Activated B cell treated with CpG ODN at 0.5 μM for 24 hours (primary cell): ENCODE data around the gene RAP1A. TPM values are rescaled to one million over a fixed set of nuclear protein-coding genes. Genes with fewer than 3 reads are reported as not detected.

Experiments used
- ATAC-seq: fragments of 200-7000 bp; cut with Tn5 transposase; one replicate; pipeline ENCODE4 v1.10.0; 2021; ENCODE audit warnings: low read depth, mild to moderate bottlenecking, moderate library complexity
- CTCF ChIA-PET: fragments of 350-600 bp; sonication (Branson Sonifier 250); formaldehyde crosslinking; loops from one replicate; lab custom pipeline; 2021; ENCODE audit warnings: antibody characterized with exemption; lab: Charles Lee
- POLR2A ChIA-PET: fragments of 350-600 bp; sonication (Branson Sonifier 250); formaldehyde crosslinking; loops from one replicate; lab custom pipeline; 2021; ENCODE audit warnings: antibody characterized with exemption; lab: Charles Lee
- DNase-seq: peaks from one replicate; pipeline ENCODE4 v3.0.0; 2022
- H3K27ac Mint-ChIP-seq: one replicate; pipeline ENCODE4 v1.8.0; 2020; ENCODE audit warnings: mixed read lengths
- H3K27me3 Mint-ChIP-seq: one replicate; pipeline ENCODE4 v1.8.0; 2021; ENCODE audit warnings: mixed read lengths
- H3K36me3 Mint-ChIP-seq: one replicate; pipeline ENCODE4 v1.8.0; 2021; ENCODE audit warnings: low read depth, mixed read lengths
- H3K4me1 Mint-ChIP-seq: one replicate; pipeline ENCODE4 v1.8.0; 2021; ENCODE audit warnings: mixed read lengths
- H3K4me3 Mint-ChIP-seq: one replicate; pipeline ENCODE4 v1.8.0; 2020; ENCODE audit warnings: mild to moderate bottlenecking, mixed read lengths
- H3K9me3 Mint-ChIP-seq: one replicate; pipeline ENCODE4 v1.8.0; 2020; ENCODE audit warnings: mixed read lengths
- CTCF ChIP-seq: fragments of 200-600 bp; IDR thresholded peaks from one replicate; pipeline ENCODE4 v1.8.0; 2022; ENCODE audit warnings: antibody characterized with exemption, mild to moderate bottlenecking
- intact Hi-C: fragments of 100-400 bp; cut with micrococcal nuclease; formaldehyde crosslinking; loops from one replicate; pipeline ENCODE4 v1.15.1; 2024
- total RNA-seq: library from RNA; stranded (reverse); gene quantifications from 2 replicates; pipeline ENCODE4 v1.2.3, GENCODE V29; 2022

Gene RAP1A
- total RNA-seq, 1 donor from 2014 or later: 93.8 TPM

DNA sequence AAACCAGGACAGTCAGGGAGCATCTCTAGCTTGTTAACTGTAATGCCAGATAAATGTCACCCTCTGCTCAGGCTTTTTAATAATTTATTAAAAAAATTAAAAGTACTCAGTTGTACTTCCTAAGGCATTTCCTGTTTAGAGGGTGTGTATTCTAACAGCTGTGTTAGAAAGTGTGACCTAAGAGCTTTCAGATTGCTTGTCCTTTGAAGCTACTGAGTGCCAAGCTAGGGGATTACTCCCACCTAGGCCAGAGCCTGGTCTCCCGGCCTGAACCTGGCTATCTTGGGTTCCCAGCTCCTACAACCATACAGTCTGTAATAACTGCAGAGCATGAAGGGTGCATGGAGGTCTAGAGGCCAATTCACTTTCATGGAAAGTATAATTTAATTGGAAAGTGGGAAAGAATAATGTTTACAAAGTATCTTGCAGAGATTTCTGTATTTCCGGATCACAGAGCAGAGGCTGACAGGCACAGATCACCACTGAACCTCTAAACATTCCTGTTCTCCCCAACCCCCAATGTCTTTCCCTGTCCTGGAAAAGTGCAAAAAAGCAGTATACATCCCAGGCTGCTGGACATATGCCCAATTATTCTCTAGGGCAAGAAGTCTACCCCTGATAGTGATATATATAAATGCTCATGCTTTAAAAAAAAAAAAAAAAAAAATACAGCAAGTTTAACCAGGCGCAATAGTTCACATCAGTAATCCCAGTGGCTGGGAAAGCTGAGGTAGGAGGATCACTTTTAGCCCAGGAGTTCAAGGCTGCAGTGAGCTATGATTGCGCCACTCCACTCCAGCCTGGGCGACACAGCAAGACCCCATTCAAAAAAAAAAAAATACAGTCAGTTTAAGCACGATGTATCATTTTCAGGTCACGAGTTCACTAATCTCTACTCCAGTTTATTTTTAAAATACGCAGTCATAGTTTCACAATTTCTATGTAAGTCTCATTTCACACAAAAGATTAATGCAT lies 36.7 kb upstream of the RAP1A start:
- H3K36me3 Mint-ChIP-seq: no peaks in the 10 kb centered on the region
- TF ChIP-seq CTCF: no peak
- DNase-seq: no peak
- CTCF ChIA-PET: interaction anchor here (1.1 to 1.5 kb wide), 2 partner anchors 12 to 132 kb away, joined by 3 to 4 read pairs; no protein-coding TSS in a partner anchor
- H3K9me3 Mint-ChIP-seq: no peaks in the 10 kb centered on the region
- POLR2A ChIA-PET: interaction anchor here (1.2 to 2.0 kb wide), 3 partner anchors 10 to 37 kb away, joined by 3 to 14 read pairs (median 5); partner anchors contain the start of gene RAP1A
- intact Hi-C loops: no loop called here
- no peak for ATAC-seq
- H3K27me3 Mint-ChIP-seq: no peaks in the 10 kb centered on the region
- no peak overlapping the region for H3K4me3 Mint-ChIP-seq
- H3K27ac Mint-ChIP-seq: no peak overlapping the region
- H3K4me1 Mint-ChIP-seq: peaks cover 8% of the 10 kb centered on the region

DNA sequence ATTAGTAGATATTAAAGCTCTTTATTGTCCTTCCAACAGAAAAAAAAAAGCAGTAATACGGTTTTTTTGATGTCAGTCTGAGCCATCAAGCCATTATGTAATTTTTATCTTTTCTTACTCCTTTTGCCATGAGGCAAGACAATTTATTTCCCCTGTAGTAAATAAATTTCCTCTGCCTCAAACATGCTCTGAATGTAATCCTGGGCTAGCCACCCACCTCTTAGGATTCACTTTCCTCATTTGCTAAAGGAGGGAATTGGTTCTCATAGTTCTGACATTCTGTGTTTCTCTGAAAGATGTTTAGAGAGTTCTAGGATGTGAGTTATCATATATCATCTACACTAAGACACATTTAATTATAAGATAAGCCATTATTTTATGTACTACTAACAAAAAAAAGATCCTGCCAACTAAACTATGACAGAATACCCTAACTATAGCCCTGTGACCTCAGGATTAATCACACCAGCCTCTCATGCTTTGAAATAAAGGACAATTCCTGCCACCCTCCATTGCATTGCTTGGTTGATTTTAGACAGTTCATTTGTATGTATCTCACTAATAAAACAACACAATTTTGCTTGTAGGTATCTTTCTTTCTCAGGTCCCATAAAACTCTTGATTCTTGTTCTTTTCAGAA lies 34.0 kb upstream of the RAP1A start:
- CTCF ChIA-PET: no interaction called here
- Mint-ChIP-seq H3K9me3 (no peaks in the 10 kb centered on the region), H3K4me1 (peaks cover 8% of the 10 kb centered on the region), H3K27ac (no peak overlapping the region), H3K4me3 (no peak overlapping the region), H3K27me3 (no peaks in the 10 kb centered on the region), H3K36me3 (no peaks in the 10 kb centered on the region)
- POLR2A ChIA-PET: interaction anchor here (0.5 to 1.3 kb wide), 3 partner anchors 8 to 79 kb away, joined by 3 read pairs; no protein-coding TSS in a partner anchor
- DNase-seq: no peak
- no peak for ATAC-seq
- intact Hi-C loops: no loop called here
- TF ChIP-seq CTCF: no peak

- no peak overlapping the region for H3K4me3 Mint-ChIP-seq
- H3K4me1 Mint-ChIP-seq: peaks cover 8% of the 10 kb centered on the region
- no peaks in the 10 kb centered on the region for H3K36me3 Mint-ChIP-seq
- intact Hi-C loops: no loop called here
- H3K27ac Mint-ChIP-seq: no peak overlapping the region
- ChIA-PET CTCF (interaction anchor here (1.3 kb wide), 1 partner anchor 14 kb away, joined by 3 read pairs; no protein-coding TSS in a partner anchor), POLR2A (interaction anchor here (1.3 kb wide), 1 partner anchor 30 kb away, joined by 3 read pairs; no protein-coding TSS in a partner anchor)
- TF ChIP-seq CTCF: no peak
- no peaks in the 10 kb centered on the region for H3K9me3 Mint-ChIP-seq
- DNase-seq: no peak
- no peaks in the 10 kb centered on the region for H3K27me3 Mint-ChIP-seq
- ATAC-seq: no peak
Observed at GRCh38 chr1:111586112-111586511, 33.5 kb upstream of the RAP1A start.

DNA sequence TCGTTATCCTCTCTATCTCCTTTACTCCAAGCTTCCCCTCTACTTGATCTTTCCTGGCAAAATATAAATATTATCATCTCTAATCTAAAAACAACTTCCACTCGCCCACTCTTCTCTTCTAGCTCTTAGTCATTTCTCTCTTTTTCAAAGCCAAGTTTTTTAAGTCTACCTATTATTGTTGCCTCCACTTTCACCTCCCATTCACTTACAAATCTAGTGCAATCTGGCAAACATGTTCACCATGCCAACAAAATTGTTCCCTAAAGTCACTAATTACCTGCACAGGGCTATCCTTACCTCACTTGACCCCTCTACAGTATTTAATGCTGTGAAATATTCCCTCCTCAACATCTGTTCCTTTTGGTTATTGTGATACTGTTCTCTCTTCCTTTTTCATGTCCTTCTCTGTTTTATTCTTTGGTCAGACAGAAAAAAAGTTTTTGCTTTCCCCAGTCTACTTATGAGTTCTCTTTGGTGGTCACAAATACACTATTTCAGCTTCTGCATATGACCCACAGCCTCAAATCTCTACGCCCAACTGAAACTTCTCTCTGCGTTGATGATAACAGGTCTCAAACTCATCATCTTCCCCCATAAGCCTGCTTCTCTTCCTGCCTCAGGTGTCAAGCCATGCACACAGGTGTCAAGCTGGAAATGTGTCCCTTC lies 31.9 kb upstream of the RAP1A start:
- ChIA-PET POLR2A (interaction anchor here (0.7 to 2.1 kb wide), 4 partner anchors 13 to 33 kb away, joined by 3 to 8 read pairs (median 3); no protein-coding TSS in a partner anchor), CTCF (interaction anchor here (1.1 kb wide), 1 partner anchor 17 kb away, joined by 3 read pairs; no protein-coding TSS in a partner anchor)
- H3K4me1 Mint-ChIP-seq: peaks cover 13% of the 10 kb centered on the region
- H3K9me3 Mint-ChIP-seq: no peaks in the 10 kb centered on the region
- no peaks in the 10 kb centered on the region for H3K36me3 Mint-ChIP-seq
- TF ChIP-seq CTCF: no peak
- intact Hi-C loops: loop anchor here (2.0 kb wide), 1 partner anchor 15 kb away; no protein-coding TSS in a partner anchor
- H3K27me3 Mint-ChIP-seq: no peaks in the 10 kb centered on the region
- no peak overlapping the region for H3K4me3 Mint-ChIP-seq
- no peak overlapping the region for H3K27ac Mint-ChIP-seq
- DNase-seq (no peak), ATAC-seq (no peak)
